Epidermal melanocyte (primary cell): ENCODE measurements around the gene PALLD.
"Not testable (repeated sequence)": the region's sequence is repeated elsewhere in the genome, so short reads cannot be mapped to it uniquely, and the experiment has no call there.

Experiments used
- DNase-seq: peaks from one replicate; pipeline ENCODE4 v3.0.0; 2011; ENCODE audit warnings: low spot score; ENCODE audit not compliant: insufficient read length

PALLD gene

GRCh38 chr4:168893205-168893604, 396.4 kb downstream of the PALLD start:
- no peak for DNase-seq

DNA sequence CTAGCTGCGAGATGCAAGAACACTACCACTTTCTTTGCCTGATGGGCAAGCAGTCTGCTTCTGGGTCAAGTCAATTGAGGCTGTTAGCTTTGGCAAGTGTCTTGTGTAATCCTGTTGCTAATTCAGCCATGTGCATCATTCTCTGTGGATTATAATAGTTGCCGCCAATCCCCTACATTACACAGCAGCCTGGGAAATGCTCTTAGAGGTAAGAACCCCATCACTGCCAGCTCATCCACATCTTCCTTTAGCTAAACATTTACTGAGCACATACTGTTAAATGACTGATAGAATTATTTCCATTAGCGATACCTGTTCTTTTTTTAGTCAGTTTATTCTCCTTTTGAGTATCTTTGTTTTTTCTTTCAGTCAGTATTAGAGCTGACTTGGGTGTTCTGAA, 397.0 kb downstream of the PALLD start:
- DNase-seq: no peak

DNA sequence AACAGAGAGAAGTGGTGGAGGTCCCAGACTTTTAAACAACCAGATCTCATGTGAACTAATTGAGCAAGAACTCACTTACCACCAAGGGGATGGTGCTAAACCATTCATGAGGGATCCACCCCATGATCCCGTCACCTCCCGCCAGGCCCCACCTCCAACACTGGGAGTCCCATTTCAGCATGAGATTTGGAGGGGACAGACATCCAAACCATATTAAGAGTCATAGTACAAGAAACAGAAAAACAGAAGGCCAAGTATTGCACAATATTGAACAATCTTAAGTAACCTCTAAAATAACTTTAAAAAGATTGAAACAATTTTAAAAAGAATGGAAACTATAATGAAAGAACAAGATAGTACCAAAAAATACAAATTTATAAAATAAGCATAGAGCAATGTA, 403.2 kb downstream of the PALLD start:
- no peak for DNase-seq

DNA sequence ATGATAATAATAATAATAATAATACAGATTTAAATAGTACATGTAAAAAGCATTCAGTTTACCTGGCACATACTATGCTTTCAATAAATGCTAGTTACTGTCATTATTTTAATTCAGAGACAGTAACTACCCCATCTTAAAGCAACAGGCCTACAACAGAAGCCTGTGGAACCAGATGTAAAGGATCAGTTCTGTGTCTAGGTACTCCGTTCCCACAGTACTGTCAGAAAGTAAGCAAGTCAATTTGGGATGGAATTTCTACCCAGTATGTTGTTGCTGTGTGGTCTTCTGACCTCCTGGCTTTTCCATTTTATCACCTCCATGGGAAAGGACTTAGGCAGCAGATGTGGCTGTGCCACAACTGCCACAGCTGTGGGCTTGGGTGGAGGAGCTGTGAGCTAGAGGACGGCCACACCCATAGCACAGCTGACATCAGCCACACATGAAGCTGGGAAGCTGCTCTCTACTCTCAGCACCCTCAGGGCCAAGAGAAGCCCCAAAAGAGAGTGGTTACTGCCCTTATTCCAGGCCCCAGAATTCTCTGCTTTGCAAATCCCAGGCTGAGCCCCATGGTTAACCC, 410.4 kb downstream of the PALLD start:
- no peak for DNase-seq

DNA sequence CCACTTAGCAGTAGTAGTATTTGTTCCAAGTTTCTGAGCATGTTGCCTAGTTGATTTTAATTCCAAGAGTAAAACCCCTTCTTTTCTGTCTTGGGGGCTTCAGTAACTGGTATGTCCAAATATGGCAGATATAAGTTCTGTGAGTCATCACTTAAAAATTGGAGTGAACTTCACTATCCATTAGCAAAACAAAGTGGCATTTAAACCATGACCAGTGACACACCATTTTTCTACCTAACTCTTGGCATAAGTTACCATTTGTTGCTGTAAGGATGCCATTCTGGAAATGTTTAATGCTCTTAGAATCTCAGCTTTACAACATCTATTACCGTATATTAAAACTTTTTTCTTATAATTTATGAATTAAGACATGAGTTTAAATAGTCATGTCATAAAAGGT, 411.2 kb downstream of the PALLD start:
- DNase-seq: no peak

DNA sequence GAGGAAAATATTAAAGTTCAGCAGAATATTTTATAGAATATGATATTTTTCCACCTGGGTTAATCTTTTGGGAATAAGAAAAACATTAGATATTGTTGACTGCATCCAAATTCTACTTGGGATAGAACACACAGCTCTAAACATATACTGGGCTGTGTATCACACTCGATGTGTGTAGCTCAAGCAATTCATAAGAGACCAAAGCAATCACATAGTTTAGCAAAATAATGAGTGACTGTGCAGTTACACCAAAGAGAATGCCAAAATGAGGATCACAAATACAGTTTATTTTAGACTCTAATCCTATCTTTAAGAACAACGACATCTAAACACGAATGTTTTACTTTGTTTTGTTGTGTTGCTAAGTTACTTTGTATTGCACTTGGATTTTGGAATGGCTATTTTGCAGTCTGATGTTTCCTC, 412.0 kb downstream of the PALLD start:
- DNase-seq: no peak

DNA sequence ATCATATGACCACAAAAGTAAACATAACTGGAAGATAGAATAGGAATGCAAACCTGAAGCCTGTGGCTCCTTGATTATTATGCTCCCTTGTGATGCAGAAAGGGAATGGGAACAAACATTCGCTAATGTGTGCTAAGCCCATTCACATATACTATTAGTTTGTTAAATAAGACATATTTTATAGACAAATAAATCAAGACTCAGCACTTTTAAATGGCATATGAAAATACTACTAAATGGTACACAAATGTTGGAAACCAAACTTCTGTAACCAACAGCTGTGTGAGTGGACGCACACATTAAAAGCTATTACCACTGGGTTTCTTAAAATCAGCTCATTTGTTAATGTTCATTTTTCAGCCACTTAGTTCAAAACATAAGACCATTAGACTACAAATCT, 417.2 kb downstream of the PALLD start:
- DNase-seq: no peak

- no peak for DNase-seq
These were observed 420.4 kb downstream of the PALLD start for GRCh38 chr4:168917138-168917779.

- no peak for DNase-seq
These were observed 423.0 kb downstream of the PALLD start for GRCh38 chr4:168919706-168920324.

DNA sequence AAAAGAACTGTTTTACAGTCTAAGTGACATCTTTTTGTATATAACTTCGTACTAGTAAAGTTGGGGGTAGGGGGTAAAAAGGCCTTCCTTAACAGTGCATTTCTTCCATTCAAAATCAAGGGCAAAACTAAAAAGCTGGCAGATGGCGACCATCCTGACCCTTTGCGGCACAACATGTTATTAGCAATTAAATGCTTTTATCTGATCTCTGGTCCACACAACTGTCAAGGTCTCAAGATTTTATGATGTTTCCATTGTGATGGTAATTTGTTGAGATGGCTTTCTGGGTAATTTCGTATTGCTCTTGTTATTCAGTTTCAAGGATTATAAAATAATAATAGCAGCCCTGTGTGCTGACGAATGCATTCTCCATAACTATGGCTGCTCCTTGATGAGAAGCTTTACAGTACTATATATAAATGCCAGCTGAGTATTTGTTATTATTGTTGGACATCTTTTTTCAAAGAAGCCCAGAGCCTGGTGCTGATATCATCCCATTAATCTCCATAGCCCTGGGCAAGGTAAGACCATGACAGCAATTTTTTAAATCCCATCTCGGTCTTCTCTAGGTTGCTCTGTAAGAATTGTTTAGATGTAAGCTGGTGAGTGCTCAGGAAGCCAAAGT, 423.7 kb downstream of the PALLD start:
- no peak for DNase-seq

DNA sequence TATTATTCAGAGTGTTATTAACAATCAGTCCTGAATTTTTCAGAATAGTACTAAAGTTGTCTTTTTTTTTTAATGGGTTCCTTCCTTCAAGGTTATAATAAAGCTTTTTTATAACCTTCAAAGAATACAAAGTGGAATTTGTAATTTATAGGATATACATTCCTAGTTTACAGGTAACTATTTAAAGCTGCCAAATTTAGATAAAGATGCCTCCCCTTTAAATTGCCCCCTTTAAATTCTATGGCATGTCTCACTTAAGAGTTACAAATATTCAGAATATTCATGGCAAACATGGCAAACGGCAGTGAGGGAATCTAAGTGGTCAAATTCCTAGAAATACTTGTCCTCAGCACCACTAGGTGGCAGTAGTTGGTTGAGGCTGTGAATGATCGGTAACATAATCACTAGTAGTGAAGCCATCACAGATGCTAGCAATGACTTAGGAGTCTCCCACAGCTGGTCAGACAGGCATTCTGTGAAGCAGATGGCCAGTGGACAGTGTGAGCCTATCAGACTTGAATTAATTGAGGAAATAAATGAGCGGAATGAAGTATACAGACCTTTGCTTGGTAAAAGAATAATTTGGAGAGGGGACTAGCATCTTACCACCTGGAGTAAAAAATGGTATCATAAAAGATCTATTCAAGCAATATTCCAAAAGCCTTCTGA, 426.8 kb downstream of the PALLD start:
- peak; percentile 69 for DNase-seq

GRCh38 chr4:168924667-168925066, 427.8 kb downstream of the PALLD start:
- DNase-seq: no peak

DNA sequence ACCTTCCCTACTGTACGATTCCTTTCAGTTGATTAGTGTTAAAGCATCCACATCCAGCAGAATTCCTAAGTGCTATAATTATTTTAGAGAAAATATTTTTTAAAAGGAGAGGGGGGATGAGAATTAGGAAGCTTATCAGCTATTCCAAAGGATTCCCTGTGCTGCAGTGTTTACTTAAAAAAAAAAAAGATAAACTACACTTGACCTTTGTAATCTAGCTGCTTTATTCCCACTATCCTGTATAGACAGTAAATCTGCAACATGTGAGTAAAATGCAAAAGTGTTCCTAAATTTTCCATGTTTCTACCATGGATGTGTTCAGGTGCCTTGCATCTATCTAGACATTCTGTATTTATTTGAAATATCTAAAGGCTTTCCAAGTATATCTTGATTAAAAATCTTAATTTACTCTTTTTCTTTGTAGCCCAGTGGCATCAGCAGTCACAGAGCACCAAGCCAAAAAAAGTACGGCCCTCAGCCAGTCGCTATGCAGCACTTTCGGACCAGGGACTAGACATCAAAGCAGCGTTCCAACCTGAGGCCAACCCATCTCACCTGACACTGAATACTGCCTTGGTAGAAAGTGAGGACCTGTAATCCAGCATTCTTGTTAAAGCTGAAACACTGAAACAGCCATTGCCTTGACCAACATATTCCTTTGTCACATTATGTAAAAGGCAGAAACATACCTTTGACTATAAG, 429.1 kb downstream of the PALLD start:
- no peak for DNase-seq

GRCh38 chr4:168928346-168928745, 431.5 kb downstream of the PALLD start:
- DNase-seq: no peak

DNA sequence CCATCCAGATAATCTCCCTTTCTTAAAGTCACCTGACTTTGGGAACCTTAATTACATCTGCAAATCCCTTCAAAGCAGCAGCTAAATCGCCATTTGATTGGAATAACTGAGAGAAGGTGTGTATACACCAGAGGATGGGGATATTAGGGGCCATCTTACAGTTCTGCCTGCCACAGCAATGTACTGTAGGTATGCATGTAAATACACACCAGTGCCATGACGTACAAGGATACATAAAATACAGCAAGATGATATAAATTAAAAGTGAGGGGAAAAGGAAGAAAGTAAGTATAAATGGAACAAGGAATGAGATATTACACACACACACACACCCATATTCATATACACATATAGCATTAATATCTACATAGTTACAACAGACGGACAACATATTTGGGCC, 432.0 kb downstream of the PALLD start:
- no peak for DNase-seq

GRCh38 chr4:168930413-168931196, 433.8 kb downstream of the PALLD start:
- DNase-seq: no peak

DNA sequence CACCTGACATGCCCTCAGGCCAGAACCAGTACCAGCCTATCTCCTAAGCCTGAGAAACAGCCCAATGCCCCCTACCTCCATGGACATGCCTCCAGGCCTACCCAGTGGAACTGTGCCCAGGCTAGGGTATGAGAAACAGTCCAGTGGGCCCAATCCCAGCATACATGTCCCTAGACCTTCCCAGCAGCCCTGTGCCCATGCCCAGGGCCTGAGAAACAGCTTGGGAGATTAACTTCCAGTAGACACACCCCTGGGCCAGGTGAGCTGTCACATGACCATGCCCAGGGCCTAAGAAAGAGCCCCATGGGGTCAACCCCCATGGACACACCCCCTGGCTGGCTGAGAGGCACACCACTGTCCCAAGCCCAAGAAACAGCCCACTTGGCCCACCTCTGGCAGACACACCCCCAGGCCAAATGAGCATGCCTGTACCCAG, 434.4 kb downstream of the PALLD start:
- no peak for DNase-seq

DNA sequence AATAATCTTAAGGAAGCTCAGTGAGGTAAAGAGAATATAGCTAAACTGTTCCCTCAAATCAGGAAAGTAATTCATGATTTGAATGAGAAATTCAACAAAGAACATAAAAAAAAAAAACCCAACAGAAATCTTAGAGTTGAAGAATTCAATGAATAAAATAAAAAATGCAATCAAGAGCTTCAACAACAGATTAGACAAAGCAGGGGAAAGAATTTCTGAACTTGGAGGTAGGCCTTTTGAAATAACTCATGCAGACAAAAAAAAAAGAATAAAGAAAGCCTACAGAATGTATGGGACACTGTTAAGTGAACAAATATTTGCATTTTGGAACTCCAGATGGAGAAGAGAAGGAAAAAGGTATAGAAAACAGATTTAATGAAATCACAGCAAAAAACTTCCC, 435.3 kb downstream of the PALLD start:
- DNase-seq: no peak

DNA sequence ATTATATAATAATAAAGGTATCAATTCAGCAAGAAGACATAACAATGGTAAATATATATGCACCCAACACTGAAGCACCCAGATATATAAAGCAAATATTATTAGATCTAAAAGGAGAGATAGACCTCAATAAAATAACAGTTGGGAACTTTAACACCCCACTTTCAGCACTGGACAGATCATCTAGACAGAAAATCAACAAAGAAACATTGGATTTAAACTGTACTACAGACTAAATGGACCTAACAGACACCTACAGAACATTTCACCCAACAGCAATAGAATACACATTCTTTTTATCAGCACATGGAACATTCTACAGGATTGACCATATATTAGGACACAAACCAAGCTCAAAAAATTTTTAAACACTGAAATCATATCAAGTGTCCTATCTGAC, 436.6 kb downstream of the PALLD start:
- DNase-seq: no peak

- DNase-seq: not testable (repeated sequence)
These were observed 440.6 kb downstream of the PALLD start for GRCh38 chr4:168937473-168937872.

DNA sequence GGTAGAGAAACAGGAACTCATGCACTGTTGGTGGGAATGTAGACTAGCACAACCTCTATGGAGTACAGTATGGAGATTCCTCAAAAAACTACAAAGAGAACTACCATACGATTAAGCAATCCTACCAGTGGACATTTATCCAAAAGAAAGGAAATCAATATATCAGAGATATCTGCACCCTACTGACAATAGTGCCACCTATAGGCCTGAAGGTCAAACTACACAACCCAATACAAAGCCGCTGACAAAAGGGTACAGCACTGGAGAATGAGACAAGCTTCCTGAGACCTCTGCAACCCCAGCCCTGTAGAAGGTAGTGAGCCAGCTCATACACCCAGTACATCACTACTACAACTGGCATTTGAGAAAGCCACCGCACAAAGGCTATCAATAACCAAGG, 446.1 kb downstream of the PALLD start:
- DNase-seq: no peak
